Measurements from ENCODE around the gene TNS3.

Gene TNS3

DNA sequence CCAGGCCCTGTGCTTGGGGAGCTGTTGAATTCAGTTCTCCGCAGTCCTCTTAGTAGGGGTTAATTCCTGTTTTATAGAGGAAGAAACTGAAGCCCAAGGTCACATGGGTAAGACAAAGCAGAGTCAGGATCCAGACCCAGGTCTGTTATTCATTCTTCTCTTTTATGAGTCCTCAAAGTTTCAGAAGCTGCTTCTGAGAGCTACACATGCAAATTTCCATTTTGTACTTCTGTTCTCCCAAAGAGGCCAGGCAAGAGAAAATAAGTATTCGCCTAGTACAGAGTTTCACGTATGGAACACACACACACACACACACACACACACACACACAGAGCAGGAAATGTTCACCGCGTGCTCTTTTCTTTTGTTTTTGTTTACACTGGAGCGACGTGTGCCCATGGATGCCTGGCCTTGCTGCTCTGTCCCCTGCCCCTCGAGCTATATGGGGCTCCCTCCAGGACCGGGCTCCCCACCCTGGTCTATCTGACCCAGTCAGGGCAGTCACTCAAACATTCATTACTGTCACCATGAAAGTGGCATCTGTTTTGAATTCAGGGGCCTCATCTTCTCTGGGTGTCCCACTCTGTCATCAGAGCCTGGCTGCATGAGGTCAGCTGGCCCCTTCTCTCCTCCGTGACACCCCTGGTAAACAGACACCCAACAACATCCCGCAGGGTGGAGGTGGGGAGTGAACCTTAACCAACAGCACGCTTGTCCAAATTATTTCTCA, 84.4 kb downstream of the TNS3 start:
- peak in 1 of 2 experiments; percentile 15 for DNase-seq (ENCODE audit: low read depth in 1 of 2, low spot score in 1 of 2)
- TF ChIP-seq GABPA (IDR thresholded peaks at IDR 0.05; ENCODE audit: low read depth) (no peak), POLR2AphosphoS5 (IDR thresholded peaks at IDR 0.05; ENCODE audit: low read depth) (no peak), SPI1 (IDR thresholded peaks at IDR 0.05; ENCODE audit: borderline replicate concordance, low read depth) (no peak)
- TF ChIP-seq, protein P1, sequence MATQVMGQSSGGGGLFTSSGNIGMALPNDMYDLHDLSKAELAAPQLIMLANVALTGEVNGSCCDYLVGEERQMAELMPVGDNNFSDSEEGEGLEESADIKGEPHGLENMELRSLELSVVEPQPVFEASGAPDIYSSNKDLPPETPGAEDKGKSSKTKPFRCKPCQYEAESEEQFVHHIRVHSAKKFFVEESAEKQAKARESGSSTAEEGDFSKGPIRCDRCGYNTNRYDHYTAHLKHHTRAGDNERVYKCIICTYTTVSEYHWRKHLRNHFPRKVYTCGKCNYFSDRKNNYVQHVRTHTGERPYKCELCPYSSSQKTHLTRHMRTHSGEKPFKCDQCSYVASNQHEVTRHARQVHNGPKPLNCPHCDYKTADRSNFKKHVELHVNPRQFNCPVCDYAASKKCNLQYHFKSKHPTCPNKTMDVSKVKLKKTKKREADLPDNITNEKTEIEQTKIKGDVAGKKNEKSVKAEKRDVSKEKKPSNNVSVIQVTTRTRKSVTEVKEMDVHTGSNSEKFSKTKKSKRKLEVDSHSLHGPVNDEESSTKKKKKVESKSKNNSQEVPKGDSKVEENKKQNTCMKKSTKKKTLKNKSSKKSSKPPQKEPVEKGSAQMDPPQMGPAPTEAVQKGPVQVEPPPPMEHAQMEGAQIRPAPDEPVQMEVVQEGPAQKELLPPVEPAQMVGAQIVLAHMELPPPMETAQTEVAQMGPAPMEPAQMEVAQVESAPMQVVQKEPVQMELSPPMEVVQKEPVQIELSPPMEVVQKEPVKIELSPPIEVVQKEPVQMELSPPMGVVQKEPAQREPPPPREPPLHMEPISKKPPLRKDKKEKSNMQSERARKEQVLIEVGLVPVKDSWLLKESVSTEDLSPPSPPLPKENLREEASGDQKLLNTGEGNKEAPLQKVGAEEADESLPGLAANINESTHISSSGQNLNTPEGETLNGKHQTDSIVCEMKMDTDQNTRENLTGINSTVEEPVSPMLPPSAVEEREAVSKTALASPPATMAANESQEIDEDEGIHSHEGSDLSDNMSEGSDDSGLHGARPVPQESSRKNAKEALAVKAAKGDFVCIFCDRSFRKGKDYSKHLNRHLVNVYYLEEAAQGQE (IDR thresholded peaks at IDR 0.05; ENCODE audit: insufficient replicate concordance, low read depth), result no peak
- TF ChIP-seq, protein P2, sequence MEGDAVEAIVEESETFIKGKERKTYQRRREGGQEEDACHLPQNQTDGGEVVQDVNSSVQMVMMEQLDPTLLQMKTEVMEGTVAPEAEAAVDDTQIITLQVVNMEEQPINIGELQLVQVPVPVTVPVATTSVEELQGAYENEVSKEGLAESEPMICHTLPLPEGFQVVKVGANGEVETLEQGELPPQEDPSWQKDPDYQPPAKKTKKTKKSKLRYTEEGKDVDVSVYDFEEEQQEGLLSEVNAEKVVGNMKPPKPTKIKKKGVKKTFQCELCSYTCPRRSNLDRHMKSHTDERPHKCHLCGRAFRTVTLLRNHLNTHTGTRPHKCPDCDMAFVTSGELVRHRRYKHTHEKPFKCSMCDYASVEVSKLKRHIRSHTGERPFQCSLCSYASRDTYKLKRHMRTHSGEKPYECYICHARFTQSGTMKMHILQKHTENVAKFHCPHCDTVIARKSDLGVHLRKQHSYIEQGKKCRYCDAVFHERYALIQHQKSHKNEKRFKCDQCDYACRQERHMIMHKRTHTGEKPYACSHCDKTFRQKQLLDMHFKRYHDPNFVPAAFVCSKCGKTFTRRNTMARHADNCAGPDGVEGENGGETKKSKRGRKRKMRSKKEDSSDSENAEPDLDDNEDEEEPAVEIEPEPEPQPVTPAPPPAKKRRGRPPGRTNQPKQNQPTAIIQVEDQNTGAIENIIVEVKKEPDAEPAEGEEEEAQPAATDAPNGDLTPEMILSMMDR (IDR thresholded peaks at IDR 0.05; ENCODE audit: insufficient read depth, low read length), result no peak
- Histone ChIP-seq H3K27me3 (ENCODE audit: insufficient read depth, poor library complexity, severe bottlenecking) (no peaks in the 10 kb centered on the region), H3K27ac (replicated peaks) (no peak overlapping the region), H3K4me3 (replicated peaks; ENCODE audit: insufficient read depth, low read length) (no peak overlapping the region)

DNA sequence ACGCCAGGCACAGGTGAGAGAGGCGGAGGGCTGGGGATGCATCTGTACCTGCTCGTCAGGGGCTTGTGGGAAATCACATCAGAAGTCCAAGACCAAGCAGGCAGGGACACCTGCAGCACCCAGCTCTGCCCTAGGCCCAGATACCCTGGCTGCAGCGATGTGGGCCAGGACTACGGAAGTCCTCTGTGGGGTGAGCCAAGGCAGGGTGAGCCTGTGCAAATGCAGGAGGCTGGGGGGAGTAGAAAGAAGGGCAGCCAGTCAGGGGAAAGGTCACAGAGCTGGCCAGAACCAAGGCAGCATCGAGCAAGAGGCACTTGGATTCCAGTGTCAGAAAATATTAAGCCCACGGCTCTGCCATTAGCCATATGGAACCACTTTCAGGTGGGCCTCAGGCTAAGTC, 85.2 kb downstream of the TNS3 start:
- no peaks in the 10 kb centered on the region for H3K27me3 ChIP-seq (ENCODE audit: insufficient read depth, poor library complexity, severe bottlenecking)
- TF ChIP-seq GABPA (IDR thresholded peaks at IDR 0.05; ENCODE audit: low read depth), result no peak
- TF ChIP-seq, protein P2 (IDR thresholded peaks at IDR 0.05; ENCODE audit: insufficient read depth, low read length), result no peak
- no peak for TF ChIP-seq SPI1 (IDR thresholded peaks at IDR 0.05; ENCODE audit: borderline replicate concordance, low read depth)
- TF ChIP-seq, protein P1 (IDR thresholded peaks at IDR 0.05; ENCODE audit: insufficient replicate concordance, low read depth), result no peak
- TF ChIP-seq POLR2AphosphoS5 (IDR thresholded peaks at IDR 0.05; ENCODE audit: low read depth), result no peak
- H3K27ac ChIP-seq (replicated peaks), result no peak overlapping the region
- no peak overlapping the region for H3K4me3 ChIP-seq (replicated peaks; ENCODE audit: insufficient read depth, low read length)
- DNase-seq (ENCODE audit: low read depth in 1 of 2, low spot score in 1 of 2), result no peak

DNA sequence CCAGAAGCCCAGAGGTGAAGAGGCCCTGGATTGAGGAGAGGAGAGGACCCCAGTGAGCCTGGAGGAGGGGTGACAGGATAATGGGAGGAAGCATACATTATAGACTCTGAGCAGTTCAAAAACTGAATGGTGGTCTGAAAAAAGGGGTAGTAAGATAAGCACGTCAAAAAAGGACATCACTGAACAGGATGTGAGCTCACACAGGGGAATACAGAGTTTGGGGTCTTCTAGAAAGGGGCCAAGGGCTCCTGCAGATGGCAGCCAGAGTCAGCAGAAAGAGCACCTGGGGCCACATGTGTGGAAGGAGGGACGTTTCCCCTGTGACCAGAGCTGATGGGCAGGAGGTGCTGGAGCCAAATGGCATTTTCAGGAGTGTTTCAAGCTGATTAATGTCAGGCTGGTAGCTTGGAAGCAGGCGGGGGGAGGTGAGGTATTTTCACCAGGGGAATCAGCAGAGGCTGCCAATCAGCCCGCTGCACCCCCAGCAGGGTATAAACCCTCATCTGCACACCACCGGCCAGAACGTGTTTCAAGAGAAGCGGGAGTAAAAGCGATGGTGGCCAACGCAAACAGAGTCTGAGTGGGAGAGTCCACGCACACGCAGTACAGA, 85.8 kb downstream of the TNS3 start:
- no peak overlapping the region for H3K27ac ChIP-seq (replicated peaks)
- H3K4me3 ChIP-seq (replicated peaks; ENCODE audit: insufficient read depth, low read length), result no peak overlapping the region
- DNase-seq (ENCODE audit: low read depth in 1 of 2, low spot score in 1 of 2), result no peak
- no peaks in the 10 kb centered on the region for H3K27me3 ChIP-seq (ENCODE audit: insufficient read depth, poor library complexity, severe bottlenecking)
- TF ChIP-seq SPI1 (IDR thresholded peaks at IDR 0.05; ENCODE audit: borderline replicate concordance, low read depth) (no peak), POLR2AphosphoS5 (IDR thresholded peaks at IDR 0.05; ENCODE audit: low read depth) (no peak), GABPA (IDR thresholded peaks at IDR 0.05; ENCODE audit: low read depth) (no peak)
- TF ChIP-seq, protein P1 (IDR thresholded peaks at IDR 0.05; ENCODE audit: insufficient replicate concordance, low read depth), result no peak
- TF ChIP-seq, protein P2 (IDR thresholded peaks at IDR 0.05; ENCODE audit: insufficient read depth, low read length), result no peak

Measured in HL-60 (cell line).